ENCODE data around the gene PBX1.

PBX1 gene

GRCh38 chr1:164858096-164858632 lies 299.2 kb downstream of the PBX1 start:
- H3K79me2 ChIP-seq (ENCODE audit: insufficient read depth, low read length): no peaks in the 10 kb centered on the region

DNA sequence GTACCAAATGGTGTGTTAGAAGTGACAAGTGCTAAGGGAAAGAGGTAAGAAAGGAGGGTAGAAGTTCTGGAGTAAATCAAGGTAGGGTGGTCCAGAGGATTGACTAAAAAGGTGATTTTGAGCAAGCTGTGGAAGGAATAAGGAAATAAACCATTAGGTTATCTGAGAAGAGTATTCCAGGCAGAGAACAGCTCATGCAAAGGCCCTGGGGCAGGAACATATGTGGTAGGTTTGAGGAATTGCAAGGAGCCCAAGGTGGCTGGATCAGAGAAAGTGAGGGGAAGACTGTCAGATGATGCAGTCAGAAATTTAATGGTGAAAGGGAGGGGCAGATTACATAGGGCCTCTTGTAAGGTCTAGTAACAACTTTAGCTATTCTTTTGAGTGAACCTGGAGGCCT lies 302.6 kb downstream of the PBX1 start:
- Histone ChIP-seq H3K9me3 (ENCODE audit: insufficient read depth, low read length, severe bottlenecking) (no peaks in the 10 kb centered on the region), H3K27me3 (ENCODE audit: insufficient read depth, low read length, poor library complexity) (no peaks in the 10 kb centered on the region), H3K4me1 (ENCODE audit: insufficient read depth, low read length) (no peaks in the 10 kb centered on the region), H3K27ac (ENCODE audit: low read length) (no peak overlapping the region), H3K36me3 (ENCODE audit: insufficient read depth, low read length) (no peaks in the 10 kb centered on the region), H3K4me2 (ENCODE audit: insufficient read depth, low read length) (no peak overlapping the region), H3K4me3 (ENCODE audit: low read depth in 1 of 2, low read length in 2 of 2) (no peak overlapping the region), H2AFZ (ENCODE audit: low read depth, low read length) (no peak overlapping the region), H3K9ac (ENCODE audit: low read depth, low read length) (no peak overlapping the region), H4K20me1 (ENCODE audit: insufficient read depth, low read length) (no peaks in the 10 kb centered on the region), H3K79me2 (ENCODE audit: insufficient read depth, low read length) (no peaks in the 10 kb centered on the region)
- no peak for DNase-seq
- ATAC-seq (ENCODE audit: insufficient read depth, low read depth): no peak
- no peak for TF ChIP-seq EZH2 (IDR thresholded peaks at IDR 0.05; ENCODE audit: borderline replicate concordance, low read depth, low read length, severe bottlenecking)
- TF ChIP-seq, protein P1, sequence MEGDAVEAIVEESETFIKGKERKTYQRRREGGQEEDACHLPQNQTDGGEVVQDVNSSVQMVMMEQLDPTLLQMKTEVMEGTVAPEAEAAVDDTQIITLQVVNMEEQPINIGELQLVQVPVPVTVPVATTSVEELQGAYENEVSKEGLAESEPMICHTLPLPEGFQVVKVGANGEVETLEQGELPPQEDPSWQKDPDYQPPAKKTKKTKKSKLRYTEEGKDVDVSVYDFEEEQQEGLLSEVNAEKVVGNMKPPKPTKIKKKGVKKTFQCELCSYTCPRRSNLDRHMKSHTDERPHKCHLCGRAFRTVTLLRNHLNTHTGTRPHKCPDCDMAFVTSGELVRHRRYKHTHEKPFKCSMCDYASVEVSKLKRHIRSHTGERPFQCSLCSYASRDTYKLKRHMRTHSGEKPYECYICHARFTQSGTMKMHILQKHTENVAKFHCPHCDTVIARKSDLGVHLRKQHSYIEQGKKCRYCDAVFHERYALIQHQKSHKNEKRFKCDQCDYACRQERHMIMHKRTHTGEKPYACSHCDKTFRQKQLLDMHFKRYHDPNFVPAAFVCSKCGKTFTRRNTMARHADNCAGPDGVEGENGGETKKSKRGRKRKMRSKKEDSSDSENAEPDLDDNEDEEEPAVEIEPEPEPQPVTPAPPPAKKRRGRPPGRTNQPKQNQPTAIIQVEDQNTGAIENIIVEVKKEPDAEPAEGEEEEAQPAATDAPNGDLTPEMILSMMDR (IDR thresholded peaks at IDR 0.05; ENCODE audit: borderline replicate concordance, extremely low read depth, low read length, poor library complexity, severe bottlenecking): no peak

More at GRCh38 chr1:164858096-164858632, 299.2 kb downstream of the PBX1 start:
- no peak overlapping the region for H3K4me3 ChIP-seq (ENCODE audit: low read depth in 1 of 2, low read length in 2 of 2)
- TF ChIP-seq, protein P1 (IDR thresholded peaks at IDR 0.05; ENCODE audit: borderline replicate concordance, extremely low read depth, low read length, poor library complexity, severe bottlenecking): no peak
- TF ChIP-seq EZH2 (IDR thresholded peaks at IDR 0.05; ENCODE audit: borderline replicate concordance, low read depth, low read length, severe bottlenecking): no peak
- no peaks in the 10 kb centered on the region for H3K4me1 ChIP-seq (ENCODE audit: insufficient read depth, low read length)
- no peaks in the 10 kb centered on the region for H4K20me1 ChIP-seq (ENCODE audit: insufficient read depth, low read length)
- H2AFZ ChIP-seq (ENCODE audit: low read depth, low read length): no peak overlapping the region
- H3K4me2 ChIP-seq (ENCODE audit: insufficient read depth, low read length): no peak overlapping the region
- H3K36me3 ChIP-seq (ENCODE audit: insufficient read depth, low read length): no peaks in the 10 kb centered on the region
- DNase-seq: no peak
- no peak overlapping the region for H3K9ac ChIP-seq (ENCODE audit: low read depth, low read length)
- H3K27ac ChIP-seq (ENCODE audit: low read length): no peak overlapping the region
- ATAC-seq (ENCODE audit: insufficient read depth, low read depth): no peak
- no peaks in the 10 kb centered on the region for H3K9me3 ChIP-seq (ENCODE audit: insufficient read depth, low read length, severe bottlenecking)
- no peaks in the 10 kb centered on the region for H3K27me3 ChIP-seq (ENCODE audit: insufficient read depth, low read length, poor library complexity)

- Histone ChIP-seq H3K79me2 (ENCODE audit: insufficient read depth, low read length) (no peaks in the 10 kb centered on the region), H2AFZ (ENCODE audit: low read depth, low read length) (no peak overlapping the region), H3K9me3 (ENCODE audit: insufficient read depth, low read length, severe bottlenecking) (no peaks in the 10 kb centered on the region), H3K27ac (ENCODE audit: low read length) (no peak overlapping the region), H3K4me3 (ENCODE audit: low read depth in 1 of 2, low read length in 2 of 2) (no peak overlapping the region), H4K20me1 (ENCODE audit: insufficient read depth, low read length) (no peaks in the 10 kb centered on the region), H3K9ac (ENCODE audit: low read depth, low read length) (no peak overlapping the region), H3K27me3 (ENCODE audit: insufficient read depth, low read length, poor library complexity) (no peaks in the 10 kb centered on the region), H3K4me2 (ENCODE audit: insufficient read depth, low read length) (no peak overlapping the region), H3K4me1 (ENCODE audit: insufficient read depth, low read length) (no peaks in the 10 kb centered on the region), H3K36me3 (ENCODE audit: insufficient read depth, low read length) (no peaks in the 10 kb centered on the region)
- no peak for TF ChIP-seq EZH2 (IDR thresholded peaks at IDR 0.05; ENCODE audit: borderline replicate concordance, low read depth, low read length, severe bottlenecking)
- ATAC-seq (ENCODE audit: insufficient read depth, low read depth) (no peak), DNase-seq (no peak)
Observed at GRCh38 chr1:164863056-164863455, 304.1 kb downstream of the PBX1 start.

DNA sequence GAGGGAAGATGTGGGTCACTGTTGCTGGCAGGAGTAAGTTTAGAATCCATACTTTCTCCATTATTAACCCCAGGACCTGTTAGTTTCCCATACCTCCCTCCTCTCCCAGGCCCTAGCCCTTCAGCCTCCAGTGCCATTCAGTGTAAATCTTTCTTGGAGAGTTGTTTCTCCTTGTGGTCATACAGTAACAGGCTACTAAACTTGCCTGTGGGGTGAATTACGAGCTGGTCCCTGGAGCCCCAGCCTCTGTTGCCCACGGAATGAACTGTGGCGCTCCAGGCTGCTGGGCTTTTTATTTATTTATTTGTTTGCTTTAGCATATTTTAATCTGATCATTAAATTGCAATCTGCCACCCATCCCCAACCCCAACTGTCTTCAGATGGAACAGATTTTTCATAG lies 305.2 kb downstream of the PBX1 start:
- Histone ChIP-seq H3K36me3 (ENCODE audit: insufficient read depth, low read length) (no peaks in the 10 kb centered on the region), H3K79me2 (ENCODE audit: insufficient read depth, low read length) (no peaks in the 10 kb centered on the region), H3K4me2 (ENCODE audit: insufficient read depth, low read length) (no peak overlapping the region), H3K27ac (ENCODE audit: low read length) (no peak overlapping the region), H4K20me1 (ENCODE audit: insufficient read depth, low read length) (no peaks in the 10 kb centered on the region), H3K4me3 (ENCODE audit: low read depth in 1 of 2, low read length in 2 of 2) (no peak overlapping the region), H3K4me1 (ENCODE audit: insufficient read depth, low read length) (no peaks in the 10 kb centered on the region), H3K27me3 (ENCODE audit: insufficient read depth, low read length, poor library complexity) (no peaks in the 10 kb centered on the region), H3K9ac (ENCODE audit: low read depth, low read length) (no peak overlapping the region), H2AFZ (ENCODE audit: low read depth, low read length) (no peak overlapping the region), H3K9me3 (ENCODE audit: insufficient read depth, low read length, severe bottlenecking) (no peaks in the 10 kb centered on the region)
- TF ChIP-seq EZH2 (IDR thresholded peaks at IDR 0.05; ENCODE audit: borderline replicate concordance, low read depth, low read length, severe bottlenecking): no peak
- TF ChIP-seq, protein P1 (IDR thresholded peaks at IDR 0.05; ENCODE audit: borderline replicate concordance, extremely low read depth, low read length, poor library complexity, severe bottlenecking): no peak
- no peak for DNase-seq
- ATAC-seq (ENCODE audit: insufficient read depth, low read depth): no peak

Measured in DND-41 (cell line).